GM19351 (cell line): Measurements from ENCODE around the gene OGT.
A peak's percentile ranks its signal among the peaks of the same experiment; 100 is the strongest.
"Not testable (repeated sequence)": the region's sequence is repeated elsewhere in the genome, so short reads cannot be mapped to it uniquely, and the experiment has no call there.

Experiments used
- ATAC-seq: cut with Tn5 transposase; IDR thresholded peaks from one replicate; pipeline ENCODE4 v1.9.1; 2021; ENCODE audit warnings: mild to moderate bottlenecking, moderate library complexity; ENCODE audit not compliant: unreplicated experiment

Gene OGT

GRCh38 chrX:71579136-71579989 is 46.5 kb downstream of the OGT start:
- ATAC-seq = no peak

DNA sequence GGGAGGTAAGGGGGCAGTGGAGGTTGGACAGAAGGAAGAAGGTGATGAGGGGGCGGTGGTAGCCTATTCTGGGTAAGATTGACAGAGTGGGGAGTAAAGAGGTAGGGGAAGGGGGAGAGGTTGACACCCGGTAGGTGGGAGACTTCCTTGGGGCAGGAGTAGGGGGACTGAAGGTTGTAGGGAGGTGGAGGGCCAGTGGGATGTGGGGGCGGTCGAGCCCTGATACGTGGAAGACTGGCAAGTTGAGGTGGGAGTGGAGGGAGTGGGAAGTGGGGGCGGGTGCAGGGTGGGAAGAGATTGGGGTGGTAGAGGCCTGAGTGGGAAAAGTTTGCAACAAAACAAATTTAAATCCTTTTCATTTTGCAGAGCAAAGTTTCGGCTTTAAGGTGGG is 47.1 kb downstream of the OGT start:
- ATAC-seq = no peak

- no peak for ATAC-seq
Measured at GRCh38 chrX:71581210-71581609, 48.3 kb downstream of the OGT start.

DNA sequence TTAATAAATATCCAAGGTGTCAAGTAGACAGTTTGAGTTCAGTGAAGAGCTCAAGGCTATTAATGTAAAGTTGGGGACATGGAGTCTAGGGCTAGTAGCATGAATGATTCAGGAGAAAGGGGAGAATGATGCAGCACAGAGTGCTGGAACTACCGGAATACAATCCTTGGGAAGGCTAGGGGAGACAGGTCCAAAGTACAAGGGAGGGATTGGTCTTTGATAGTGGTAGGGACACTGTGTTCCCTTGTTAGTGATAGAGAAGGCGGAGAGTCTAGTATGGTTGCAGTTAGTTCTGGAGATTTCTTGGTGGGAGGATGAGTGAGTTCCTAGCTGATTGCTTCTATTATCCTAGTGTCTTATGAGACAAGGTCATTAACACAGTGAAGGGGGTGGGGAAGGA is 54.0 kb downstream of the OGT start:
- ATAC-seq = no peak

DNA sequence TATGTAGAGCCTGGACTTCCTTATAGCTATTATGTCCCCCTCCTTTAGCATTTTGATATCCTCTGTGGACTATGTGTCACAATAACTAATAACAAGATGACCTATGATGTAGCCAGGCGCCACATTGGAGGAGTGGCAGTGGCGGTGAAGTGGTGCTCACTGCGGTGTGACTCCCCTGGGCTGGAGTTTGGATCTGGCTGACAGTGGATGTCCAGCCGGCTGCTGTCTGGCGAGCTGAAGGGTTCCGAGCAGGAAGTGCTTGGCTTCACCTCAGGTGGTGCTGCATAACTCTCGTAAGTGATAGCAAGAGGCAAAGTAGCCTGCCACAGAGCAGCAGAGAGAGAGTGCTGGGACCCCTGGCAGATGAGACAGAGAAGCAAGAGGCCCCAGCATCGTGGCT is 60.3 kb downstream of the OGT start:
- not testable (repeated sequence) for ATAC-seq

DNA sequence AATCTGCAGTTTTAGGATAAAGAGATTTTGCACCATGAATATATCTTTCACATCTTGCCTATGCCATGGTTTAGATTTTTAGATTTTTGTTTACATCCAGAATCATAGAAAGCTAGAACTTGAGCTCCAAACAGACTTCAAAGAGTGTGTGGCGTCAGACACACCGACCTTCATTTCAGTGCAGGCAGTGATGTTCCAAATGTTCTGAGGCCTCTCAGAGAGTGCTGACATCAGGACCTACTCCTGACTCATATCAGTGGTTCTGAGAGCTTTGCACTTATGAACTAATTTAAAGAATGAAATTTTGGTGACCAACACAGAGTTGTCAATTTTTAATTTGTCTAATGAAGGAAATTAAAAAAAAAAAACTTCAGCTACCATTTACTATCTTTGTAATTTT is 67.1 kb downstream of the OGT start:
- ATAC-seq = no peak

DNA sequence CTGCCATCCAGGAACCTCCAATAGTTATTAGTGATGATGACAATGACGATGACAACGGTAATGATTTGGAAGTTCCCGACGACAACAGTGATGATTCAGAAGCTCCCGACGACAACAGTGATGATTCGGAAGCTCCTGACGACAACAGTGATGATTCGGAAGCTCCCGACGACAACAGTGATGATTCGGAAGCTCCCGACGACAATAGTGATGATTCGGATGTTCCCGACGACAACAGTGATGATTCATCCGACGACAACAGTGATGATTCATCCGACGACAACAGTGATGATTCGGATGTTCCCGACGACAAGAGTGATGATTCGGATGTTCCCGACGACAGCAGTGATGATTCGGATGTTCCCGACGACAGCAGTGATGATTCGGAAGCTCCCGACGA is 70.7 kb downstream of the OGT start:
- no peak for ATAC-seq

DNA sequence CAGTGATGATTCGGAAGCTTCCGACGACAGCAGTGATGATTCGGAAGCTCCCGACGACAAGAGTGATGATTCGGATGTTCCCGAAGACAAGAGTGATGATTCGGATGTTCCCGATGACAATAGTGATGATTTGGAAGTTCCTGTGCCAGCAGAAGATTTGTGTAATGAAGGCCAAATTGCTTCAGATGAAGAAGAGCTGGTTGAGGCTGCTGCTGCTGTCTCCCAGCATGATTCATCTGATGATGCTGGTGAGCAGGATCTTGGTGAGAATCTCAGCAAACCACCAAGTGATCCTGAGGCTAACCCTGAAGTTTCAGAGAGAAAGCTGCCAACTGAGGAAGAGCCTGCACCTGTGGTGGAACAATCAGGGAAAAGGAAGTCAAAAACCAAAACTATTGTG is 71.2 kb downstream of the OGT start:
- ATAC-seq = no peak

DNA sequence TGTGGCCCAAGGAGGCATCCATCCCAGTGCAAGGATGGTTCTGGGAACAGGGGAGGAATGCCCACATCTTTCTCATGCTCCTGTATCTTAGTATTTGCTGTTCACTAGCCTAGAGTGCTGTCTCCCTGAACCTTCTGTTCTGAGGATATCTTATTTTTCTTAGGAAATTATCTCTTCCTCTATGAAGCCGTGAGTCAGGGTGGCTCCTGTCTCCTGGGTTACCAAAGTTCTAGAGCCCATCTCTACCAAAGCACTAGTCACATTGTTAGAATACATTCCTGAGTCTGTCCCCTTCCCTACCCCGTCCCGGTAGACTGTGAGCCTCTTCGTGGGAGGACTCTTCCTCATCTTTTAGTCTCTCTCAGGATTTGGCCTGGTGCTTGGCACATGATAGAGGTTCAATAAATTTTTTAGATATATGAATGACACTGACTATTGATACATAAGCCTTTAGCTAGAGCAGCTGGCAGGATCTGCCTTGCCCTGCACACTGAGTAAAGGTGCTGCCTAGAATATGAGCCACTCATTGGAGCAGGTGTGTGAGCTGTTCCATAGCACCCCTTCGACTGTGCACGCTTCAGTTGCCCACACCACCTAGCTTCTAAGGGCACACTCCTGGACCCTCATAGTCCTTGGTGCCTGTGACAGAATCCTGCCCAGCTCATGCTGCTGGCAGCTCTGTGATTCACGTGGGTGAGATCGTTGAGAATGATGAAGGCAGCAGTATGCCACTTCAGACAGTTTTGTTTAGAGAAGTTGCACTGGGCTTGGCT is 72.1 kb downstream of the OGT start:
- no peak for ATAC-seq

- ATAC-seq = no peak
Measured at GRCh38 chrX:71606536-71607216, 73.8 kb downstream of the OGT start.

DNA sequence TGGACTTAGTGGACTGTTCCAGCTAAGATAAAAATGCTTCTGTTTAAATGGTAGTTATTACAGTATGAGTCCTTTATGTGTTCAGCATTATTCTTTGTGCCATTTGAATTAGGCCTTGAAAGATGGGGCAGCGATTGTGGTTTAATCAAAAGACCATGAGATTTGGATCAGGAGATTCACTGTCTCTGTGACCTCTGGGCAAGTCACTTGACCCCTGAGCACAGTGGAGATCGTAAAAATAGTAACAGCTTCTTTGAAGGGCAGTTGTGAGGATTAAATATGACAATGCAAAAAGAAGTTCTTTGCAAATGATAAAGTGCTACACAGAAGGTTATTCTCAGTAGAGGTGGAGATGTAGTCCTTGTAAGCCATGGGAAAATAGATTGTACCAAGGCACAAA is 74.6 kb downstream of the OGT start:
- ATAC-seq = no peak

GRCh38 chrX:71609095-71609750 is 76.3 kb downstream of the OGT start:
- ATAC-seq = peak; percentile 49

GRCh38 chrX:71611736-71612135 is 78.8 kb downstream of the OGT start:
- ATAC-seq = not testable (repeated sequence)

- ATAC-seq = no peak
Measured at GRCh38 chrX:71612256-71612655, 79.4 kb downstream of the OGT start.

DNA sequence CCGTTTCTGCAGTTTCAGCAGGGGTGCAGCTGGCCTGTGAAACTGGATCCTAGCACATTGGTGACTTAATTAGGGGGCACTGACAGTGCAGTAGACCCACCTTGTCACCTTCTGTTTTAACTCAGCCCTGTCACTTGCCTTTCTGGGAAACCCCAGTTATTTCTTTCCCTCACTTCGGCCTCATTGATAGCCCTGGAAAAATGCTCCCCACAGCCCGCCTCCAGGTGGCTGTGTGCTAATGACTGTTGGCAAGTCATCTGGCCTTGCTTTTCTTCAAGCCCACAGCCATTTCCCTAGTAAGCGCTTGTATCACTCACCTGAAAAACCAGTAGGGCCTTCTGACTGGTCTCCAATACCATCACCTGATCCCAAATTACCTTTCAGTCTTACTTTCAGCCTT is 82.2 kb downstream of the OGT start:
- no peak for ATAC-seq

DNA sequence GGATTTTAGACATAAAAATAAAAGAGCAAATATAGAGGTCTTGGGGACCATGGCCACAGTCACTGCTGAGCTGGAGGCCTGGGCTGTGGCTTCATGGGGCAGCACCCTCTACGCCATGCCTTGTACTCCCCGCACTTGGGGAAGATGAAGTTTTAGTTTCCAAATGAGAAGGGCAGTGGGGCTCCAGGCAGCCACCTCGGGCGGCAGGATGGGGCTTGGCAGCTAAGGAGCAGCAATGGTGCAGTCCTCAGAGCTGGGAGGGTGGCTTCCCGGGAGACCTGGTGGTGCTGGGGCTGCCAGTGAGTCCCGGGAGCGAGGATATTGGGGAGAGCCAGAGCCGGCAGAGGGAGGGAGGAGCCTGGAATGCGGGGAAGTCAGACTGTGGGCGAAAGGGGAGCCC is 83.0 kb downstream of the OGT start:
- ATAC-seq = no peak

DNA sequence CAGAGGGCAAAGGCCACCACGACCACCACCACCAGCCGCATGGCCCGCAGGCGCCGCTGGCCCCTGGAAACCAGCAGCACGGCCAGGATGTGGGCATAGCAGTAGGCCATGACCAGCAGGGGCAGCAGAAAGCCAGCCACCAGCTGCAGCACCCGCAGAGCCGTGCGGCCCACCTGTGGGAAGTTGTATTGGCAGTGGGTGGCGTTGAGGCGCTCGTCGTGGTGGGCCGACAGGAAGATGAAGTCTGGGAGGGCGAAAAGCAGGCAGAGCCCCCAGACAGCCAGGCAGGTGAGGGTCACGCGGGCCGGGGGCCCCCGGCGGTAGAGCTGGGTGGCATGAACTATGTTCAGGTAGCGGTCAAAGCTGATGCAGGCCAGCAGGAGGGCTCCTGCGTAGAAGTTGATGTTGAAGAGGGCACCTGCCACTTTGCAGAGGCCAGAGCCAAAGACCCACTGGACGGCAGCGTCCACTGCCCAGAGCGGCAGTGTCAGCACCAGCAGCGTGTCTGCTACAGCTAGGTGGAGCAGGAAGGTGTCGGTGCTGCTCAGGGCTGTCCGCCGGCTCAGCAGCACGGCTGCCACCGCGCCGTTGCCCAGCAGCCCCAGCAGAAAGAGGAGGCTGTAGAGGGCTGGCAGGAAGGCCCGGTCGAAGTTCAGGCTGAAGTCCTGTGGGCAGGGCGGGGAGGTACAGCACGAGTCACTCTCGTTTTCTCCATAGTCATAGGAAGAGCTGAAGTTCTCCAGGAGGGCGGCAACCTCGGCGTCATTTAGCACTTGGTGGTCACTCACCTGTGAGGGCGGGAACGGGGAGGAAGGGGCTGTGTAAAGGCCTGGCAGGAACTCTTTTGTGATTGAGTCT is 84.0 kb downstream of the OGT start:
- ATAC-seq = no peak

DNA sequence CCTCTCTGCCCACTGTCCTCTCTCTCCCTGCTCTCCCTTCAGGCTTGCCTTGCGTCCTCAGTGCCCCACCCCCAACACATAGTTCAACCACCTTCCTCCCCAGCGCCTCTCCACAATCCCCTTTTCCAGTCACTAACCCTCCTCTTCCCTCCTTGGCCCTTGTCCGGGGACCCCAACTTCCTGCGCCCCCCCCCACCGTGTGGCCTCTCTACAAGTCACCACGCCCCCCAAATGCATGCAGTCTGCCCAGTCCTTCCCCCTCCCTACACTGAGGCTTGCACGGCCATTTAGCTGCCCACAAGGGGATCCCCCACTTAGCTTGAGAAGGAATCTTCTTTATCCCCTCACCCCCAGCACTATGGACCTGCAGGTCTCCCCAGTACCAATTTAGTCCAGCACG is 84.8 kb downstream of the OGT start:
- no peak for ATAC-seq

GRCh38 chrX:71618303-71618721 is 85.4 kb downstream of the OGT start, which contains the start of gene CXCR3:
Gene CXCR3, minus strand, starts transcription at chrX:71618511. Its CDS starts 62 bp downstream, at chrX:71618449.
- ATAC-seq = peak; percentile 56

DNA sequence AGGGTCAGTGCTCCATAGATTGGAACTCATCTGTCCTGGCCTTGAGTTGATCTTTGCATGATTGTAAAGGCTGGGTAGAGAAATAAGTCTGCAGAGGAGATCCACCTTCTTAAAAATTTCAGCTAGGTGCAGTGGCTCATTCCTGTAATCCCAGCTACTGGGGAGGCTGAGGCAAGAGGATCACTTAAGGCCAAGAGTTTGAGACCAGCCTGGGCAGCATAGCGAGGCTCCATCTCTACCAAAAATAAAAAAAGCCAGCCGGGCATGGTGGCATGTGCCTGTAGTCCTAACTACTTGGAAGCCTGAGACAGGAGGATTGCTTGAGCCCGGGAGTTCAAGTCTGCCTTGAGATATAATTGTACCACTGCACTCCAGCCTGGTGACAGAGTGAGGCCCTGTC is 85.9 kb downstream of the OGT start:
- no peak for ATAC-seq
